Measurements from ENCODE around the gene CDH13.

Gene CDH13

DNA sequence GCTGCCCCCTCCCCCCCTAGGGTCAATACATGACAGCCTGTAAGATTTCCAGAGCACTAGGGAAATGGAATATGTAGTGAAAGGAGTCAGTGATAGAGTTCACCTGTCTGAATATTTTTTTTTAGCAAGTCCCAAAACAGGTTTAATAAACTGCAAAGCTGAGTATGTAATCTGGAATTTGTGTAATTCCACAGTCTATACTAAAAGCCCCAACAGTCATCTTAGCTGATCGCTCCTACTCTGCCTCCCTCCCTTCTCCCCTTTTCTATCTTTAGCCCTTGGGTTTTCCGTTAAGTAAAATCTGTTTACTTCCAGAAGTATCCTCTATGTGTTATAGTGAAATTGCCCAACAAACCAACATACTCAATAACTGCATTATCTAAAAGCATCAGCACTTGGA, 3.5 kb downstream of the CDH13 start:
- H3K4me1 ChIP-seq (ENCODE audit: control insufficient read depth, insufficient read depth, low read length) = peaks cover 9% of the 10 kb centered on the region
- no peak overlapping the region for H3K4me3 ChIP-seq (ENCODE audit: low read length)
- no peak overlapping the region for H3K9ac ChIP-seq (ENCODE audit: low read length)
- peaks cover 42% of the 10 kb centered on the region for H3K27me3 ChIP-seq (ENCODE audit: control insufficient read depth, insufficient read depth, low read length)
- H3K36me3 ChIP-seq (ENCODE audit: control insufficient read depth, insufficient read depth, low read length) = no peaks in the 10 kb centered on the region
- H3K9me3 ChIP-seq (ENCODE audit: control insufficient read depth, low read length) = no peaks in the 10 kb centered on the region

DNA sequence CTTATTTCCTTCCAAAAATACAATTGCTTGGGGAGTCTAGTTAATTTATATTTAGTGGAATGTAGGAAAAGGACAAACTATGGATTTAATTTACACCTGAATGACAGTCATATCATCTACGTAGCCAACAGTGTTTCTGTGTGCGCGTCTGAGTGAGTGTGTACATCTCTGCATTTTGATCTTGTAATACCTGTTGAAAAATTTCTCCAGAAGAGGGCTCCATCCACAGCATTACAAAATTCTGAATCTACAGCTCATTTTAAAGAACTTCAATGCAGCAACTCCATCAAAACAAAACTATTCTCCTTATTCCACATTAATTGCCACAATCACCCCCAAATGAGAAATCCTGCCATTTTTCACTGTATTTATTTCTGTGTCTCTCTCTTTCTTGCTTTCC, 3.9 kb downstream of the CDH13 start:
- no peak overlapping the region for H3K4me3 ChIP-seq (ENCODE audit: low read length)
- H3K27me3 ChIP-seq (ENCODE audit: control insufficient read depth, insufficient read depth, low read length) = peaks cover 39% of the 10 kb centered on the region

DNA sequence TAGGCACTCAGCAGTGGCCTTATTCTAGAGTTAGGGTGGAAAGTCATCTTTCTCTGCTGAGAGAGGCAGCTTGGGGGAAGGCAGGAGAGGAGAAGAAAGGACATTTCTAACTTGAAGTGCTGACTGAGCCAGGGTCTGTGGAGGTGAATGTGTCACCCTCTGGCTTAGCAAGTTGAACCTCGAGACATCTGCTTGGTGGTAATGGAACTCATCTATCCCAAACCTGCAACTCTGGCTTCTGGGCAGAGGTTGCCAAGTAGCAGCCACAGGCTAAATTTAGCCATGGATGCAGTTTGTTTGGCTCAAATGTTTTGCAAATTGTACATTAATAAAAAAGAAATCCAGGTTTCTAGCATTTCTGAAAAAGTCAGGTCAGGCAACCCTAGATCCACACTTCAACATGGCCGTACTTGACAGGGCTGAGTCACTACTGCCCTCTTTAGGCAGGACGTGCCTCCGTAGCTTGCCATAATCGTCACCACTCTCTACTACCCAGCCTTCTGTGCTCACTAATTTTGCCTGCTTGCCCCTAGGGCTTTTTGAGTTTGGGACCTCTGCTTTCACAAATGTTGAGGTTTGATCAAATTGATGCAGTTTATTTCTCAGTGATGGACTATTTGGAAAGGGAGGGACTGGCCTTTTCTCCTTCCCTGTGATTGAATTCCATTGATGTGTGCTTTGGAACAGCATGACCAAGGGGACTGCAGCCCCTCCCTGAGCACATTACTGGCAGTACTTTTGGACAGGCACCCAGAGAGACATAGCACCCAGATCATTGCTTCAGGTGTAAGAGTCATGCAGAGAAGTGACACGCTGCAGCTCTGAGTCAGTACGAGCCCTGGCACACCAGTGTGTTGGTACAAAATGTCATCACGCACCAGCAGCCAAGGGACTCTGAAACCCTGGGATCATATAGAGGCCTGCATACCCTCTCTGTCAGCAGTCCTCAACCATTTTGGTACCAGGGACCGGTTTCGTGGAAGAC, 5.2 kb downstream of the CDH13 start:
- no peaks in the 10 kb centered on the region for H3K9me3 ChIP-seq (ENCODE audit: control insufficient read depth, low read length)
- H3K4me1 ChIP-seq (ENCODE audit: control insufficient read depth, insufficient read depth, low read length) = peaks cover 9% of the 10 kb centered on the region
- no peaks in the 10 kb centered on the region for H3K36me3 ChIP-seq (ENCODE audit: control insufficient read depth, insufficient read depth, low read length)
- peaks cover 26% of the 10 kb centered on the region for H3K27me3 ChIP-seq (ENCODE audit: control insufficient read depth, insufficient read depth, low read length)
- H3K4me3 ChIP-seq (ENCODE audit: low read length) = no peak overlapping the region
- no peak overlapping the region for H3K9ac ChIP-seq (ENCODE audit: low read length)

More for the DNA sequence above, 3.9 kb downstream of the CDH13 start:
- H3K9ac ChIP-seq (ENCODE audit: low read length) = no peak overlapping the region
- H3K36me3 ChIP-seq (ENCODE audit: control insufficient read depth, insufficient read depth, low read length) = no peaks in the 10 kb centered on the region
- no peaks in the 10 kb centered on the region for H3K9me3 ChIP-seq (ENCODE audit: control insufficient read depth, low read length)
- H3K4me1 ChIP-seq (ENCODE audit: control insufficient read depth, insufficient read depth, low read length) = peaks cover 9% of the 10 kb centered on the region

DNA sequence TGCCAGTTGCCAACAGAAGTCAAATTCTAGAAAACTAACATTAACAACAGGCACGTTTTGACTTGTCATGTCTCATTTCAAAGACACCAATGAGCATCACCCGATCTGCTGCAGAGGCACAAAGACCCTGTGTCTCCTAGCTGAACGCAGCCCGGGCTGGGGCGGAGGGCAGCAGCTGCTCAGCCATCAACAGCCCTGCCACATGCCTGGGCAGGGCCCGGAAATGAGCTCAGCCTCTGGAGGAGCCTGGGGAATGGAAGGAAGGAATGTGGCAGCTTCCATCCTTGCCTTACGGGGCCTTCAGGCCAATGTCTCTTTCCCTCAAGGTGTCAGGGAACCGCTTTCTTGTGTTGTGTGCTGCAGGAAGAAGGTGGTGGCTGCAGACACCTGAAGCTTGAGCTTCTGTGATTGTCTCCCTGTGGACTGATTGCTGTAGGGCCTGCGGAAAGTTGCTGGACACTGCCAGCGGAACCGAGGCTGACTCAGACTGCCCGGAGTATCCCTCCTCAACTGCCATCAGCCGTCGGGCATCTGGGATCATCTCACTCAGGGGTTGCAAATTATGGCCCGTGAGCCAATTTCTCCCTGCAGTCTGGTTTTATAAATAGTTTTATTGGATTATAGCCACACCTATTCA, 7.3 kb downstream of the CDH13 start:
- Histone ChIP-seq H3K4me3 (ENCODE audit: low read length) (no peak overlapping the region), H3K36me3 (ENCODE audit: control insufficient read depth, insufficient read depth, low read length) (no peaks in the 10 kb centered on the region), H3K4me1 (ENCODE audit: control insufficient read depth, insufficient read depth, low read length) (no peaks in the 10 kb centered on the region), H3K27me3 (ENCODE audit: control insufficient read depth, insufficient read depth, low read length) (peaks cover 5% of the 10 kb centered on the region), H3K9ac (ENCODE audit: low read length) (no peak overlapping the region), H3K9me3 (ENCODE audit: control insufficient read depth, low read length) (no peaks in the 10 kb centered on the region)

DNA sequence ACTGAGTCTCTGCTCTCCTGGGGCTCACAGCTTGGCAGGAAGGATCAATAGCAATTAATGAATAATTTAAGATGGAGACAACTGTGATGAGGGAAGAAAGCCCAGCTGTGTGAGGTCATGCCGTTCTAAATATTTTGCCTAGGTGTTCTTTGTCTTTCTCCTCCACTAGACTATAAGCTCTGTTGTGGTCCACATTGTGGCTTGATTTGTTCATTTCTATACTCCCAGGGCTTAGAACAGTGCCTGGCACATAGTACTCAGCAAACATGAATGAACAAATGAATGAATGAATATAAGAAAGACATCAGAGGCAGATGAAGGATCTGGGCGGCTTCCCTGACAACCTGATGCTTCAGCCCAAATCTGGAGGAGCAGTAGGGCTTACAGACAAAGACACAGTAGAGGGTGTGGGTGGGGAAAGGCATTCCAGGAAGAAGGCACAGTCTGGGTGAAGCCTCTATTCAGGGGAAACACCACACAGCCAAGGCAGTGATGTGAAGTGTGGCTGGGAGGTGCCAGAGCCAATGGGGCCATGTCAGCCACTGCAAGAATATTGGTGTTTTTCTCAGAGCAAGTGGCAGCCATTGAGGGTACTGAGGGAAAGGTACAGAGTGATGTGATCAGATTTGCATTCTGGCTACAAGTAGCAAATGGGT, 8.3 kb downstream of the CDH13 start:
- Histone ChIP-seq H3K4me3 (ENCODE audit: low read length) (no peak overlapping the region), H3K4me1 (ENCODE audit: control insufficient read depth, insufficient read depth, low read length) (peaks cover 4% of the 10 kb centered on the region), H3K36me3 (ENCODE audit: control insufficient read depth, insufficient read depth, low read length) (no peaks in the 10 kb centered on the region), H3K9ac (ENCODE audit: low read length) (no peak overlapping the region), H3K9me3 (ENCODE audit: control insufficient read depth, low read length) (no peaks in the 10 kb centered on the region), H3K27me3 (ENCODE audit: control insufficient read depth, insufficient read depth, low read length) (no peaks in the 10 kb centered on the region)

DNA sequence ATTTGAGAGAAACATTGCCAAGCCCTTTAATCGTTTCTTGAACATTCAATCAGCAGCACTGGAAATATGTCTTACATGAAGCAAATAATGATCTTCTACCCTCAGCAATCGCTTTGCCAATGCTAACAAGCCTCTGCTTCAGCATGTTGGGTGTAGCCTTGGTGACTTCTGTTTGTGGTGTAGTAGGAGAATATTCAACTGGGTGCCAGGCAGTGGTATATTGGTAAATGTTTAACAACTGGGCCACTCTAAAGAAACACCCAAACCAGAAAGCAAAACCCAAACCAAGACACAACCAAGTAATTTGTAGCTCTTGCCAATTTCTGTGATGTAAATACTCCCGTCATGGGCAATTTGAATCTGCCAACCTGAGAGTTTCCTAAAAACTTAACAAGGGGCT, 9.7 kb downstream of the CDH13 start:
- H3K36me3 ChIP-seq (ENCODE audit: control insufficient read depth, insufficient read depth, low read length) = no peaks in the 10 kb centered on the region
- no peaks in the 10 kb centered on the region for H3K27me3 ChIP-seq (ENCODE audit: control insufficient read depth, insufficient read depth, low read length)
- H3K4me1 ChIP-seq (ENCODE audit: control insufficient read depth, insufficient read depth, low read length) = peaks cover 4% of the 10 kb centered on the region
- no peak overlapping the region for H3K4me3 ChIP-seq (ENCODE audit: low read length)
- no peaks in the 10 kb centered on the region for H3K9me3 ChIP-seq (ENCODE audit: control insufficient read depth, low read length)
- H3K9ac ChIP-seq (ENCODE audit: low read length) = no peak overlapping the region

DNA sequence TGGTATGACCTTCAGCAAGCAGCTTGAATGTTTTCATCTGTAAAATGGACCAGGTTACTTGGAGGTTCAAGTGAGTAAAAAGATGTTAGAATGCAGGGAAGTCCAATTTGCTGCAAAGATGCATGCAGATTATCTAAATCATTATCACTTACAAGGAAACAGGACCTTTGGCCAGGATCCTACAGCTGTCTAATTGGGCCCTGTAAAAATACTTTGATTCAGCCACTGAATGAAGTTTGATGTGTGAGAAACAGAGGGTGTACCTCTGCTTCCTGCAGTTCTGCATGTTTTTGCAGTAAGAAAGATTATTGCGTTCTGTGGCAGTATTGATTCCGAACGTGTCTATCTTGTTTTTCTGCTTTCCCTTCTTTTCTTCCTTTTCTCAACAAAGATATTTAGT, 10.2 kb downstream of the CDH13 start:
- Histone ChIP-seq H3K9me3 (ENCODE audit: control insufficient read depth, low read length) (no peaks in the 10 kb centered on the region), H3K4me3 (ENCODE audit: low read length) (no peak overlapping the region), H3K4me1 (ENCODE audit: control insufficient read depth, insufficient read depth, low read length) (peaks cover 4% of the 10 kb centered on the region)

DNA sequence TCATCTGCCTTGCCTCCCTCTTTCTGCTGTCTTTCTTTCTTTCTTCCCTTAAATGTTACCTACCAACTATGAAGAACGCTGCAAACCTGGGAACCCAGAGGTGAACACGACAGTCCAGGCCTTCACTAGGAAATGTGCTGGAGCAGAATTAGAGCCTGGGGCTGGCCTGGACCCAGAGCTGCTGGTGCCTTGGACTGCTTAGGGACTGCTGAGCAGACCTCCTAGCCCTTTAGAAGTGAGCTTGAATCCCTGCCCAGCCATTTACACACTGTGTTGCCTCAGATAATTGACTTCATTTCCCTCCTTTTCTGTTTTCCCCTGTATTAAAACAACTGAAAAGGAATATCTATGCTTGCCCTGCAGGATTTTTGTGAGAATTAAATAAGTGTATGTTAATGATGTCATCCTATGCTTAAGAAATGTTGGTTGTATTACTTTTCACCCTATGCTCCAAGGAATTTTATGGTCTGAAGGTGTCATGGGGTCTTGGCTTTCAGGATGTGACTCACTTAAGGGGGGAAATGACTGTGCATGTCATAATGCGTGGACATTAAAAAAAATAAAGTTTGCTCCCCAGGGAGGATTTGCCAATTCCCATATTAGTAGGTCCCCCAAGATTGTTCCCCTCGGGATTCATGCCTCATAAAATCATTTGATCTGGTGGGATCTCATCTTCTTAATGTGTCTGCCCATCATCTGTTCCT, 11.5 kb downstream of the CDH13 start:
- Histone ChIP-seq H3K4me3 (ENCODE audit: low read length) (no peak overlapping the region), H3K36me3 (ENCODE audit: control insufficient read depth, insufficient read depth, low read length) (no peaks in the 10 kb centered on the region), H3K9me3 (ENCODE audit: control insufficient read depth, low read length) (no peaks in the 10 kb centered on the region), H3K9ac (ENCODE audit: low read length) (no peak overlapping the region), H3K4me1 (ENCODE audit: control insufficient read depth, insufficient read depth, low read length) (peaks cover 4% of the 10 kb centered on the region), H3K27me3 (ENCODE audit: control insufficient read depth, insufficient read depth, low read length) (no peaks in the 10 kb centered on the region)

More for the DNA sequence above, 10.2 kb downstream of the CDH13 start:
- H3K36me3 ChIP-seq (ENCODE audit: control insufficient read depth, insufficient read depth, low read length) = no peaks in the 10 kb centered on the region
- no peaks in the 10 kb centered on the region for H3K27me3 ChIP-seq (ENCODE audit: control insufficient read depth, insufficient read depth, low read length)
- no peak overlapping the region for H3K9ac ChIP-seq (ENCODE audit: low read length)

DNA sequence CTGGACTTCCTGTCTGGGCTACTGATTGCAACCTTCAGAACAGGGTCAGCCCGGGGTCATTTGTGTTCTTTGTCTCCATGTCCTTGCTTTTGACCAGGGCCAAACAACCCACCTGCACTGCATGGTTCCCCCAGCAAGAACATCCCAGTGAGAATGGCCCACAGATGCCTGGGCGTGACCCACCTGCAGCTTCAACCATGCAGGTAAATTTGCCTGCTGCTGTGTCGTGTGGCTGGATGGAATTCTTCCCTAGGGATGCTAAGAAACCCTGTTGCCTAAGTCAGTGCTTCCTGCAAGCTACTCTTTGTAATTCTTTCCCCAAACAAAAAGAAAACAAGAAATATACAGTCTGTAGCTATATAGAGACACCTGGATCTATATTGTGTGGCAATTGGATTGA, 12.5 kb downstream of the CDH13 start:
- H3K36me3 ChIP-seq (ENCODE audit: control insufficient read depth, insufficient read depth, low read length) = no peaks in the 10 kb centered on the region
- H3K9me3 ChIP-seq (ENCODE audit: control insufficient read depth, low read length) = no peaks in the 10 kb centered on the region
- no peak overlapping the region for H3K9ac ChIP-seq (ENCODE audit: low read length)
- peaks cover 4% of the 10 kb centered on the region for H3K4me1 ChIP-seq (ENCODE audit: control insufficient read depth, insufficient read depth, low read length)
- H3K27me3 ChIP-seq (ENCODE audit: control insufficient read depth, insufficient read depth, low read length) = no peaks in the 10 kb centered on the region
- no peak overlapping the region for H3K4me3 ChIP-seq (ENCODE audit: low read length)

DNA sequence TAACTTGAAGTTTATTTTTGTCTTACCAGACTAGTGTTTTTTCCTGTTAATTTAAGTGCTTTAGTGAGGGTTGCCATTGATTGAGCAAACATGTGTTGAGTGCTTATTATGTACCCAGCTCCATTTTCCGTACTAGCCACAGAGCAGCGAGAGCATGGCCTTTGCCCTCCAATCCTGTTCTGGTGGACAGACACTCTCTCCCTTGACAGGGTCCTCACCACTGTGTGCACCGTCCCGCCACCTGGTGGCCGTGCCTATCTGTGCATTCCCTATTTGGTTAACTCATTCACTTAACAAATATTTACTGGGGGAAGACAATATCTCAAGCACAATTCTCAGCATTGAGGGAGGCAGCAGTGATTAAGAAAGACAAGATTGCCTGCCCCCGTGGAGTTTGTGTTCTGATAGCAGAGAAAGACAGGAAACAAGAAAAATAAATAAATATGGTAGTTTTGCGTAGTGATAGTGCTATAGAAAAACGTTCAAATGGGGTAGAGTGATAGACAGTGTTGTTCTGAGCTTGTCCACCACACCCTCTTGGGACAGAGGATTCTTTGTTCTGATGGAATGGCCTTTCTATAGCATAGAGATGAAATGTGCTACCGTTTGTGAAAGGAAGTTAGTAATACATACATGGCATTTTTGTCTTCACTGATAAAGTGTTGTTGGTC, 13.0 kb downstream of the CDH13 start:
- Histone ChIP-seq H3K4me3 (ENCODE audit: low read length) (no peak overlapping the region), H3K27me3 (ENCODE audit: control insufficient read depth, insufficient read depth, low read length) (no peaks in the 10 kb centered on the region), H3K9ac (ENCODE audit: low read length) (no peak overlapping the region), H3K36me3 (ENCODE audit: control insufficient read depth, insufficient read depth, low read length) (no peaks in the 10 kb centered on the region), H3K9me3 (ENCODE audit: control insufficient read depth, low read length) (no peaks in the 10 kb centered on the region), H3K4me1 (ENCODE audit: control insufficient read depth, insufficient read depth, low read length) (peaks cover 4% of the 10 kb centered on the region)

DNA sequence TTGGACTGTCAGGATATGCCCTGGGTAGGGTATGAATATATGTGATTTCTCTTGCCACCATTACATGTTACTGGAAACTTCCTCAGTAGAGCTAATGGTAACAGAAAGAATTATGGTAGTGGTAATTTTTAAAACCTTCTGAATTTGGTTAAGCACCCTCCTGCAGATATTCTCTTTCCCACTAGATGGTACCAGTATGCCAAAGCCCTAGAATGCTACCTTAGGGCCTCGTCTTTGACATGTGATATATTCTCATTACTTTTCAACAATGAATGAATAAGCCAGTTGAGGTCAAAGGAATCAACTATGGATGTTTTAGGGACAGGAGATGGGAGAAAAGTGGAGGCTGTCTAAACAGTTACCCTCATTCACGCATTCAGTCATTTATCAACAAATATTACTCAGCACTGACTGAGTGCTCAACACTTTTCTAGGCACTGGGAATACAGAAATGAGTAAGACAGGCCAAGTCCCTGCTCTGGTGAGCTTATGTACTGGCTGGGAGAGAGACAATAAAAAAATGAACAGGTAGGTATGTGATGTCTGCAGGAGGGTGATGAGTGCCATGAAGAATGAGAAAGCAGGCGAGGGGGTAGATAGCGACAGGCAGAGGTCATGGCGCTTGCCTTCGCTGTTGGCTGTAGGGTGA, 14.7 kb downstream of the CDH13 start:
- no peak overlapping the region for H3K9ac ChIP-seq (ENCODE audit: low read length)
- no peaks in the 10 kb centered on the region for H3K27me3 ChIP-seq (ENCODE audit: control insufficient read depth, insufficient read depth, low read length)
- no peak overlapping the region for H3K4me3 ChIP-seq (ENCODE audit: low read length)
- H3K4me1 ChIP-seq (ENCODE audit: control insufficient read depth, insufficient read depth, low read length) = peaks cover 4% of the 10 kb centered on the region
- no peaks in the 10 kb centered on the region for H3K9me3 ChIP-seq (ENCODE audit: control insufficient read depth, low read length)
- H3K36me3 ChIP-seq (ENCODE audit: control insufficient read depth, insufficient read depth, low read length) = no peaks in the 10 kb centered on the region

Data from mucosa of stomach (tissue), 1 donor.